Pons (tissue), 1 donor: ENCODE measurements around the gene CD44.

Experiments
- DNase-seq: peaks from one replicate; pipeline ENCODE4 v3.0.0-alpha.2; 2016; ENCODE audit warnings: low spot score

Gene CD44

GRCh38 chr11:35262056-35262455 lies 123.1 kb downstream of the CD44 start:
- DNase-seq: peak; percentile 54

GRCh38 chr11:35262735-35263134 lies 123.8 kb downstream of the CD44 start:
- DNase-seq: no peak

DNA sequence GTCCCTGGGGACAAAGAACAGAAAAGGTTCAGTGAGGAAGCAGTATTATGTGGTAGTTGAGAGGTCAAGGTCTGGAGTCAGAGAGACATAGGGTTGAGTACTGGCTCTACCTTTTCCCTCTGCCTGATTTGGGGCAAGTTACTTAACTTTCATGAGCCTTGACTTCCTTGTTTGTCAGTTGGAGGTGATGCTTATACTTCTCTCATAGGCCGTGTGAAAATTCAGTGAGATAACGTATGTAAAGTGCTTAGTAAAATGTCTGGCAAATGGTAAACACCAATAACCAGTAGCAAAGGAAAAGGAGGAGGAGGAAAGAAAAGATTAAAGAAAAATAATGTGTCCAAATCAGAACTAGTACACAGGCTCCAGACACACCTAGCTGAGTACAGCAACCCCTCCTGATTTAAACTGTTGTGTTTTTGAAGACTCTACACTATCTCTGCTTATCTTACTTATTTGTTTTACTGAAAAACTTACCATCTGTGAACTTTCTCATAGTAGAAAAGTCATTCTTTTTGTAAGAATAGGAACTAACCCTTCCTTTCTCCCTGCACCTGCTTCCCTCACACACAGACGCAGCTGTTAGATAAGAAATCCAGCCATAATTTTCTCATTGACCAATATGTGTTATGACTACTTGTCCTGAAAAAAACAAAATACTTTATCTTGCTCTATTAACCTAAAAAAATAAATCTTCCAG lies 126.9 kb downstream of the CD44 start:
- DNase-seq: no peak

- DNase-seq: no peak
Measured at GRCh38 chr11:35267504-35267903, 128.5 kb downstream of the CD44 start.

GRCh38 chr11:35270342-35270741 lies 131.4 kb downstream of the CD44 start:
- DNase-seq: no peak

- no peak for DNase-seq
Measured at GRCh38 chr11:35271031-35271430, 132.1 kb downstream of the CD44 start.

DNA sequence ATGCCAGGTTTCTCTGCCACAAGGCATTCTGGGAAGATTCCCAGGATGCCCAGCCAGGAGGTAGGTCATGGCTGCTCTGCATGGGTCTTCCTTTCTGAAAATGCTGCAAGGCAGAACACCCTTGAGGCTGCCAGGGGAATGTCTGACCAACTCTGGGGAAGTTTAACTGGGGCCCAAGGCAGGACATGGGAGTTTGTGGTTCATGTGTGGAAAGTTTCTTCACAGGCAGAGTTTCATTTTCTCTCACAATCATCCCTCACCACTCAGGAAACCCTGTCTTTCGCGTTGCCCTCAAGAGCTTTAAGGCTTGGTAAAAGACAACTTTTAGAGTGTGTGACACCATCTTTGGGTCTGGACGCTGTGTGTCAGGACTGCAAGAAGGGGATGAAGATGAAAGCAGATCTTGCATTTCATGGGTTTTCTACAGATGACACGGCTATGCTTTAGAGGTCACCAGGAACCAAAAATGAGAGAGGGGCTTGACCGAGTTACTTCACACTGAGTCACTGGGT lies 133.5 kb downstream of the CD44 start:
- peak; percentile 64 for DNase-seq

GRCh38 chr11:35274909-35275785 lies 136.2 kb downstream of the CD44 start:
- peak; percentile 79 for DNase-seq

DNA sequence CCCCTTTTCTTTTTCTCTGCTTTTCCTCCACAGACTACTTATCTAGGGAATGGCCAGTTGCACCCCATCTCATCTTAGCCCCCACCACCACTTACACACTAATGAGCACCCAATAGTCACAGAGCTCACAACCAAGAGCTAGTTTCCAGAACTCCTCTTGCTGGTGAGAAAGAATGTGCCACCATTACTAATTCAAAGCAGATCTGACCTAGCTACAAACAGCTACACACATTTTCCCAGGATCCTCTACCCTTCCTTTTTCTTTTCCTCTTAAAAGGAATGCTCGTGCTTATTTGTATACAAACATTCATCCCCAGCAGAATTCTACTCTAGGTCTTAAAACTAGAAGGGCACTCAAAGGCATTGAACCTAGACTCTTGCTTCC lies 136.8 kb downstream of the CD44 start:
- peak; percentile 56 for DNase-seq

DNA sequence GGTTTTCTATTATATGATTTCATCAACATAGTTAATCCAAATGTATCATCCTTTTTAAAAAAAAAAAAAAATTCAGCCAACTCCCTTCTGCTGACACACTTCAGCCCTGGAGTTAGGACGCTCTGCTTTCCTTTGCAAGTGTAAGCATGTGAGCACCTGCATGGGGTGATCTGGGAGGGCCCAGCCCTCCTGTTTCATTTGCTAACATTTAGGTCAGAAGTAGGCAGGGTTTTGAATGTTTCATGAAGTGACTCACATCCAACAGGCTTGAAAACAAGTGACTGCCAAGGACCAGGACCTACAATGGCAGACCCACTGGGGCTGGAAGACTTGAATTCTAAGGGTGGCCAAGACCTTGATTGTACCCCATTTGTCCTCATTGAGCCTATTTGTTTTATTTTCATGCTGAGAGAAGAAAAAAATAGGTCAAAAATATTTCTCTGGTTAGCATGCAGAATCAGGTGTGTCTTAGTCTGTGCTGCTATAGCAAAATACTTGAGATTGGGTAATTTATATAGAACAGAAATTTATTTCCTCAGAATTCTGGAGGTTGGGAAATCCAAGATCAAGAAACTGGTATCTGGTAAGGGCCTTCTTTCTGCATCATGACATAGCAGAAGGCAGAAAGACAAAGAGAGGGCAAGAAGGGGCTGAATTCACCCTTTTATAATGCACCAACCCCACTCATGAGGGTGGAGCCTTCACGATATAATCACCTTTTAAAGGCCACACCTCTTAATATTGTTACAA lies 137.6 kb downstream of the CD44 start:
- peak; percentile 55 for DNase-seq

GRCh38 chr11:35277827-35278226 lies 138.9 kb downstream of the CD44 start:
- no peak for DNase-seq

DNA sequence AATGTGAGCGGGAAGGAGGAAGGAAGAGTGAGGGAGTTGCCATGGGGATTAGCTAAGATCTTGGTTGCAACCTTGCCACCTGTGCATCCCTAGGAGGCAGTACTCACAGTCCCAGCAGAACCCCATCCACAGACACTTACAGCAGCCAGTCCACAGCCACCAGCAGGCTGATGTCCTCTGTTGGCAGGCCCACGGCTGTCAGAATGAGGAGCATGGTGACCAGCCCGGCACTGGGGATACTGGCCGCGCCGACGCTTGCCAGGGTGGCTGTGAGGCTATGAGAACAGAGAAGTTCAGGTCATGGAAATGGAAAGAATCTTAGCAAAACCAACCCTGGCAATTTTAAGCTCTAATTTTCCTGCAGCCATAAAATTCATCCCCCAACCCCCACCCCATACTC lies 141.8 kb downstream of the CD44 start:
- DNase-seq: no peak

GRCh38 chr11:35281169-35281688 lies 142.3 kb downstream of the CD44 start:
- no peak for DNase-seq
